Vagina (tissue), 2 donors: ENCODE results near the gene SPRYD3. TPM values are rescaled to one million over a fixed set of nuclear protein-coding genes. Genes with fewer than 3 reads are reported as not detected.

Experiments used
- DNase-seq, 2 donors: peaks; one replicate each; pipeline ENCODE4 v3.0.0-alpha.2; 2017; ENCODE audit errors: extremely low spot score in 2 of 2
- H3K27ac ChIP-seq: fragments of 200-600 bp; sonication (generic); one replicate; pipeline ENCODE4 v1.5.1; 2019
- H3K27me3 ChIP-seq: fragments of 200-600 bp; sonication (generic); one replicate; pipeline ENCODE4 v1.5.1; 2019
- H3K36me3 ChIP-seq, 2 donors: fragments of 200-600 bp; sonication (generic); one replicate each; pipeline ENCODE4 v1.5.1; 2017 to 2019
- H3K4me1 ChIP-seq: fragments of 200-600 bp; sonication (generic); one replicate; pipeline ENCODE4 v1.5.1; 2019
- H3K4me3 ChIP-seq, 2 donors: fragments of 200-600 bp; sonication (generic); 1 replicate in 1 of 2; 2 replicates in 1 of 2; pipeline ENCODE4 v1.5.1; 2016 to 2019
- H3K9me3 ChIP-seq: fragments of 200-600 bp; sonication (generic); one replicate; pipeline ENCODE4 v1.5.1; 2019
- CTCF ChIP-seq, 3 experiments: fragments of 450-650 bp in 2 of 3; fragments of 200-600 bp in 1 of 3; sonication (generic) in 1 of 3; IDR thresholded peaks; one replicate each; pipeline ENCODE4 v1.5.1; 2017 to 2019; ENCODE audit warnings: antibody characterized with exemption in 3 of 3, mild to moderate bottlenecking in 2 of 3, moderate library complexity in 2 of 3
- POLR2A ChIP-seq, 2 donors: fragments of 450-650 bp; IDR thresholded peaks; one replicate each; pipeline ENCODE4 v1.6.1; 2017; ENCODE audit warnings: antibody characterized with exemption in 2 of 2, mild to moderate bottlenecking in 2 of 2, moderate library complexity in 2 of 2
- POLR2AphosphoS5 ChIP-seq, 2 donors: sonication (generic); formaldehyde crosslinking; IDR thresholded peaks; one replicate each; pipeline ENCODE4 v1.9.0; 2017; ENCODE audit warnings: antibody characterized with exemption in 2 of 2, mild to moderate bottlenecking in 2 of 2, low read depth in 1 of 2; ENCODE audit not compliant: insufficient read depth in 1 of 2
- intact Hi-C: fragments of 100-400 bp; cut with DNase I; formaldehyde crosslinking; loops from one replicate; pipeline ENCODE4 v1.15.1; 2023
- total RNA-seq: library from RNA; depleted of rRNA; stranded (reverse); fragments of >200 nt; gene quantifications from one replicate; pipeline ENCODE4 v1.2.3, GENCODE V29; 2016

SPRYD3 gene
- total RNA-seq, 1 donor from 2014 or later: 27.0 TPM

GRCh38 chr12:53050426-53051057 is 28.6 kb downstream of the SPRYD3 start:
- Histone ChIP-seq H3K9me3 (no peaks in the 10 kb centered on the region), H3K4me3 (peak overlapping the region; percentile 73 to 86), H3K27ac (peak overlapping the region; percentile 96), H3K27me3 (no peaks in the 10 kb centered on the region), H3K36me3 (peaks cover 0 to 2% of the 10 kb centered on the region in 2 donors), H3K4me1 (peaks cover 84% of the 10 kb centered on the region)
- intact Hi-C loops: no loop called here
- DNase-seq: peak in 1 of 2 donors; percentile 89
- no peak for TF ChIP-seq POLR2AphosphoS5 (IDR thresholded peaks at IDR 0.05; ENCODE audit: insufficient read depth in 1 of 2, low read depth in 1 of 2)
- no peak for TF ChIP-seq POLR2A (IDR thresholded peaks at IDR 0.05)
- no peak for TF ChIP-seq CTCF (IDR thresholded peaks at IDR 0.05)

GRCh38 chr12:53049571-53050318 is 29.4 kb downstream of the SPRYD3 start, which contains the start of gene TNS2:
TNS2 (plus strand) TSS chr12:53050065; CDS start chr12:53050186, 121 bp downstream.
- peak within 1 kb of the TSS; percentile 73 to 86 for H3K4me3 ChIP-seq
- no peaks in the 10 kb centered on the region for H3K9me3 ChIP-seq
- peak within 1 kb of the TSS; percentile 96 for H3K27ac ChIP-seq
- intact Hi-C loops: loop anchor here (10.0 kb wide), 1 partner anchor 45 kb away; the partner anchor contains the start of gene IGFBP6
- DNase-seq: peak in 1 of 2 donors; percentile 96
- TF ChIP-seq POLR2A (IDR thresholded peaks at IDR 0.05): peak in 1 of 2 donors; percentile 63
- TF ChIP-seq CTCF (IDR thresholded peaks at IDR 0.05): no peak
- peak; percentile 75 to 88 for TF ChIP-seq POLR2AphosphoS5 (IDR thresholded peaks at IDR 0.05; ENCODE audit: insufficient read depth in 1 of 2, low read depth in 1 of 2)
- peaks cover 84% of the 10 kb centered on the region for H3K4me1 ChIP-seq
- no peaks in the 10 kb centered on the region for H3K27me3 ChIP-seq
- no peaks in the 10 kb centered on the region for H3K36me3 ChIP-seq

GRCh38 chr12:53048780-53049401 is 30.3 kb downstream of the SPRYD3 start:
- DNase-seq: peak in 1 of 2 donors; percentile 92
- H3K4me1 ChIP-seq: peaks cover 84% of the 10 kb centered on the region
- no peak for TF ChIP-seq CTCF (IDR thresholded peaks at IDR 0.05)
- TF ChIP-seq POLR2A (IDR thresholded peaks at IDR 0.05): no peak
- TF ChIP-seq POLR2AphosphoS5 (IDR thresholded peaks at IDR 0.05; ENCODE audit: insufficient read depth in 1 of 2, low read depth in 1 of 2): no peak
- H3K9me3 ChIP-seq: no peaks in the 10 kb centered on the region
- H3K27me3 ChIP-seq: no peaks in the 10 kb centered on the region
- H3K4me3 ChIP-seq: peak overlapping the region; percentile 73 to 86
- H3K36me3 ChIP-seq: no peaks in the 10 kb centered on the region
- peak overlapping the region; percentile 96 for H3K27ac ChIP-seq
- intact Hi-C loops: loop anchor here (10.0 kb wide), 1 partner anchor 46 kb away; the partner anchor contains the start of gene IGFBP6

- Histone ChIP-seq H3K27me3 (no peaks in the 10 kb centered on the region), H3K4me3 (peak overlapping the region; percentile 73 to 86), H3K9me3 (no peaks in the 10 kb centered on the region), H3K4me1 (peaks cover 80% of the 10 kb centered on the region), H3K36me3 (no peaks in the 10 kb centered on the region), H3K27ac (peak overlapping the region; percentile 96)
- TF ChIP-seq POLR2AphosphoS5 (IDR thresholded peaks at IDR 0.05; ENCODE audit: insufficient read depth in 1 of 2, low read depth in 1 of 2) (peak in 1 of 2 donors; percentile 7), CTCF (IDR thresholded peaks at IDR 0.05) (no peak)
- DNase-seq: peak in 1 of 2 donors; percentile 94
- intact Hi-C loops: loop anchor here (10.0 kb wide), 1 partner anchor 47 kb away; the partner anchor contains the start of gene IGFBP6
These were observed 31.0 kb downstream of the SPRYD3 start for GRCh38 chr12:53048033-53048779.
